Caco-2 (cell line): ENCODE results near the gene ORAI2. TPM values are rescaled to one million over a fixed set of nuclear protein-coding genes. Genes with fewer than 3 reads are reported as not detected.

Source experiments
- BruUV-seq: library from RNA; stranded (reverse); fragments of 400-500 nt; replicated peaks from 2 replicates; lab custom pipeline; 2021; lab: Mats Ljungman, UMichigan
- CTCF ChIA-PET: fragments of 300-600 bp; sonication (Branson Sonifier 250); formaldehyde crosslinking; loops from one replicate; lab custom pipeline; 2022; ENCODE audit warnings: antibody characterized with exemption; lab: Charles Lee
- POLR2A ChIA-PET: fragments of 300-600 bp; sonication (Branson Sonifier 250); formaldehyde crosslinking; loops from one replicate; lab custom pipeline; 2022; ENCODE audit warnings: antibody characterized with exemption; lab: Charles Lee
- DNase-seq, 2 experiments: peaks; one replicate each; pipeline versions ENCODE4 v3.0.0 to v3.0.0-alpha.2; 2020 to 2022
- H3K27me3 ChIP-seq: replicated peaks from 2 replicates; pipeline ENCODE4 v1.6.0; 2011; ENCODE audit warnings: low read length; ENCODE audit not compliant: control insufficient read depth, insufficient read depth
- H3K36me3 ChIP-seq: 2 replicates; pipeline ENCODE4 v1.5.1; 2011; ENCODE audit warnings: low read length; ENCODE audit not compliant: control insufficient read depth, insufficient read depth
- H3K4me1 ChIP-seq: fragments of 250-450 bp; sonication (Bioruptor Pico); 2 replicates; pipeline ENCODE4 v1.5.1; 2020; ENCODE audit warnings: mild to moderate bottlenecking
- H3K4me3 ChIP-seq: 2 replicates; pipeline ENCODE4 v1.5.1; 2011; ENCODE audit warnings: low read depth, mild to moderate bottlenecking, control low read depth, low read length
- H3K9me3 ChIP-seq: fragments of 250-450 bp; sonication (Bioruptor Pico); 2 replicates; pipeline ENCODE4 v1.5.1; 2020; ENCODE audit warnings: mild to moderate bottlenecking, moderate library complexity
- H3K27ac Mint-ChIP-seq: one replicate; pipeline ENCODE4 v1.8.0; 2022; ENCODE audit warnings: mixed read lengths; ENCODE audit not compliant: unreplicated experiment
- H3K27me3 Mint-ChIP-seq: one replicate; pipeline ENCODE4 v1.8.0; 2022; ENCODE audit warnings: mixed read lengths; ENCODE audit not compliant: insufficient read depth, unreplicated experiment
- H3K36me3 Mint-ChIP-seq: one replicate; pipeline ENCODE4 v1.8.0; 2022; ENCODE audit warnings: mild to moderate bottlenecking, mixed read lengths; ENCODE audit not compliant: insufficient read depth, unreplicated experiment
- H3K4me1 Mint-ChIP-seq: one replicate; pipeline ENCODE4 v1.8.0; 2022; ENCODE audit warnings: low read depth, mixed read lengths; ENCODE audit not compliant: unreplicated experiment
- H3K4me3 Mint-ChIP-seq: one replicate; pipeline ENCODE4 v1.8.0; 2022; ENCODE audit warnings: mild to moderate bottlenecking, moderate library complexity, mixed read lengths; ENCODE audit not compliant: unreplicated experiment
- H3K9me3 Mint-ChIP-seq: one replicate; pipeline ENCODE4 v1.8.0; 2022; ENCODE audit warnings: mixed read lengths; ENCODE audit not compliant: unreplicated experiment
- CTCF ChIP-seq, 2 experiments: fragments of 200-600 bp in 1 of 2; IDR thresholded peaks; 1 replicate in 1 of 2; 2 replicates in 1 of 2; pipeline versions ENCODE4 v1.5.1 to v1.8.0; 2011 to 2022; ENCODE audit warnings: antibody characterized with exemption in 1 of 2, control low read depth in 1 of 2, inconsistent platforms in 1 of 2, low read depth in 1 of 2, low read length in 1 of 2, mild to moderate bottlenecking in 1 of 2, moderate library complexity in 1 of 2; ENCODE audit not compliant: insufficient read depth in 1 of 2, severe bottlenecking in 1 of 2, unreplicated experiment in 1 of 2
- intact Hi-C: fragments of 100-400 bp; cut with micrococcal nuclease; formaldehyde crosslinking; loops from one replicate; pipeline ENCODE4 v1.10.0; 2022; ENCODE audit not compliant: unreplicated experiment
- total RNA-seq: library from RNA; stranded (reverse); gene quantifications from 2 replicates; pipeline ENCODE4 v1.2.3, GENCODE V29; 2022

The ORAI2 gene
- total RNA-seq, 1 experiment from 2014 or later: 20.2 TPM

- H3K27me3 Mint-ChIP-seq: no peaks in the 10 kb centered on the region
- no TSS peak for BruUV-seq
- Histone ChIP-seq H3K36me3 (peaks cover 4% of the 10 kb centered on the region; the same call in 1 of the 2 replicates), H3K9me3 (no peaks in the 10 kb centered on the region), H3K27me3 (no peaks in the 10 kb centered on the region), H3K4me3 (no peak overlapping the region), H3K4me1 (no peaks in the 10 kb centered on the region)
- ChIA-PET CTCF (interaction anchor here (0.6 to 1.3 kb wide), 4 partner anchors 8 to 38 kb away, joined by 3 to 6 read pairs (median 5); partner anchors contain the start of gene ORAI2), POLR2A (no interaction called here)
- H3K4me3 Mint-ChIP-seq: no peak overlapping the region
- no peak overlapping the region for H3K27ac Mint-ChIP-seq
- H3K36me3 Mint-ChIP-seq: peaks cover 92% of the 10 kb centered on the region
- peak; percentile 32 to 43 for TF ChIP-seq CTCF (IDR thresholded peaks at IDR 0.05; ENCODE audit: insufficient read depth in 1 of 2, low read depth in 1 of 2, low read length in 1 of 2, severe bottlenecking in 1 of 2, unreplicated experiment in 1 of 2)
- no peaks in the 10 kb centered on the region for H3K4me1 Mint-ChIP-seq
- peaks cover 9% of the 10 kb centered on the region for H3K9me3 Mint-ChIP-seq
- intact Hi-C loops: loop anchor here (2.0 kb wide), 1 partner anchor 38 kb away; no protein-coding TSS in a partner anchor
- DNase-seq: peak in 1 of 2 experiments; percentile 55
These were observed 20.8 kb upstream of the ORAI2 start for GRCh38 chr7:102412548-102412947.

- Histone ChIP-seq H3K4me3 (no peak overlapping the region), H3K4me1 (no peaks in the 10 kb centered on the region), H3K36me3 (peaks cover 4% of the 10 kb centered on the region; the same call in 1 of the 2 replicates), H3K27me3 (no peaks in the 10 kb centered on the region), H3K9me3 (no peaks in the 10 kb centered on the region)
- CTCF ChIA-PET: interaction anchor here (1.0 to 1.3 kb wide), 2 partner anchors 9 to 21 kb away, joined by 5 to 6 read pairs; partner anchors contain the start of gene ORAI2
- H3K4me3 Mint-ChIP-seq: no peak overlapping the region
- H3K4me1 Mint-ChIP-seq: no peaks in the 10 kb centered on the region
- POLR2A ChIA-PET: no interaction called here
- intact Hi-C loops: loop anchor here (2.0 kb wide), 1 partner anchor 38 kb away; no protein-coding TSS in a partner anchor
- H3K9me3 Mint-ChIP-seq: peaks cover 9% of the 10 kb centered on the region
- no TSS peak for BruUV-seq
- no peak overlapping the region for H3K27ac Mint-ChIP-seq
- no peaks in the 10 kb centered on the region for H3K27me3 Mint-ChIP-seq
- H3K36me3 Mint-ChIP-seq: peaks cover 87% of the 10 kb centered on the region
- TF ChIP-seq CTCF (IDR thresholded peaks at IDR 0.05; ENCODE audit: insufficient read depth in 1 of 2, low read depth in 1 of 2, low read length in 1 of 2, severe bottlenecking in 1 of 2, unreplicated experiment in 1 of 2): no peak
- no peak for DNase-seq
These were observed 20.3 kb upstream of the ORAI2 start for GRCh38 chr7:102413091-102413490.

GRCh38 chr7:102413611-102414010 lies 19.8 kb upstream of the ORAI2 start:
- H3K27me3 Mint-ChIP-seq: no peaks in the 10 kb centered on the region
- H3K9me3 ChIP-seq: no peaks in the 10 kb centered on the region
- H3K27ac Mint-ChIP-seq: no peak overlapping the region
- H3K36me3 ChIP-seq: peaks cover 3% of the 10 kb centered on the region; the same call in 1 of the 2 replicates
- H3K4me3 ChIP-seq: no peak overlapping the region
- POLR2A ChIA-PET: no interaction called here
- DNase-seq: no peak
- CTCF ChIA-PET: interaction anchor here (1.3 kb wide), 1 partner anchor 9 kb away, joined by 5 read pairs; no protein-coding TSS in a partner anchor
- no peak overlapping the region for H3K4me3 Mint-ChIP-seq
- no peak for TF ChIP-seq CTCF (IDR thresholded peaks at IDR 0.05; ENCODE audit: insufficient read depth in 1 of 2, low read depth in 1 of 2, low read length in 1 of 2, severe bottlenecking in 1 of 2, unreplicated experiment in 1 of 2)
- H3K9me3 Mint-ChIP-seq: peaks cover 9% of the 10 kb centered on the region
- no peaks in the 10 kb centered on the region for H3K4me1 ChIP-seq
- no TSS peak for BruUV-seq
- peaks cover 87% of the 10 kb centered on the region for H3K36me3 Mint-ChIP-seq
- no peaks in the 10 kb centered on the region for H3K27me3 ChIP-seq
- no peaks in the 10 kb centered on the region for H3K4me1 Mint-ChIP-seq
- intact Hi-C loops: loop anchor here (2.0 kb wide), 1 partner anchor 37 kb away; no protein-coding TSS in a partner anchor
